ENCODE results near the gene LAMA2.

The LAMA2 gene

DNA sequence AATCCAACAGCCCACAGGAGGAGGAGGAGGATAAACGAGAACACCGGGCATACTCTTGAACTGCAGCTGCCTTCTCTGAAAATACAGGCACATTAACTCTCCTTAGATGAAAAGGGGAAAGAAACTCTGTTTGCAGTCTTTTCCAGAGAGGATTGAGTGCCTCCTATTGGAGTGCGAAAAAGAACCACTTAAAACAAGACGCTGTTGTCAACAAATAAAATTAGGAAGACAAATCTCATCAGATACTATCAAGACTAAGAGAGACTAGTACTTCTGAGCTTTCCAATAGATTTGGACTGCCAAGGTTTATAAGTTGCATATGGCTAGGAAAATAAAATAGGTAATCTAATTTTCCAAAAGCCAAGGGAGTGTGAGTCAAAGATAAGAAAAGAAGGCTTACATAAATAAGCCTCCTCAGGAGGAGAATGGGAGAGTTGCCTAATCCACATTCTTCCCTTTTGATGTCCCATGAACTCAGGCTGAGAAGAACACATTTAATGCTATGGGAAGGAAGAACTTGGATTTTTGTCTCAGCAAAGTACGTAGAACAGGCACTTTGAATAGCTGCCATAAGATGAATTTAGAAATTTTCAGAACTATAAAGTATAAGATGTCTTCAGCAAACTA, 672.4 kb downstream of the LAMA2 start:
- H3K4me3 ChIP-seq (ENCODE audit: low read length), result no peak overlapping the region
- no peak for DNase-seq (ENCODE audit: low read depth, low spot score)

DNA sequence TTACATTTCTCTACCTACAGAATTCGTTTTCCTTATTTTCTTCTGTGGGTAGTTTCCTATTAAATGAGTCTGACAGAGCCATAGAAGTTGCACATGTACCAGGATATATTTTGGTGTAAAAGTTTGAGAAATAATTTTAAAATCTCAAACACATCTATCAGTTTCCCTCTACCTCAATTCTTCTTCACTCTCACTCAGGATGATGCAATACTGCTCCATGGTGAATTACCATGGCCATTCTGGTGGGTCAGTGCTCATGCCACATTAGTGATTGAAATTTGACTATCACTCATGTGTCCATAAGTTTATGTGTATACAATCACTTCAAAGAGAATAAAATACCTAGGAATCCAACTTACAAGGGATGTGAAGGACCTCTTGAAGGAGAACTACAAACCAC, 675.3 kb downstream of the LAMA2 start:
- H3K4me3 ChIP-seq (ENCODE audit: low read length), result no peak overlapping the region
- no peak for DNase-seq (ENCODE audit: low read depth, low spot score)

DNA sequence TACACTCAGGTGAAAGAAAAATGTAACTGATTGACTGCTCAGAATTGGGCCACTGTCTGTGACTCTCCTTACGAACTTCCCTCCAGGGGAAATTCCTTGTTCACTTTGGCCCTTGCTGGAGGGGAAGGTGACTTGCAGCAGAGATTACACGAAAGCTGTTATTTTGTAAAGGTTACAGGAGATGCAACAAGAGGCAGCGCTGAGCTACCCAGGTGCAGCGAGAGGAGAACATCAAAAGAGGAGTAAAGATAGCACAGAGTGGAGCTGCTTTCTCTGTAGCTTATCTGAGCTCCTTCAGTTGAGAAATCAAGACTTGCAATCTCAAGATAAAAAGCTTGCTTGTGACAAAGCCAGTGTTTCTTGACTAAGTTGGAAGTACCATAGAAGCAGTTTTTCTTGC, 682.4 kb downstream of the LAMA2 start:
- DNase-seq (ENCODE audit: low read depth, low spot score), result peak; percentile 17
- H3K4me3 ChIP-seq (ENCODE audit: low read length), result no peak overlapping the region

DNA sequence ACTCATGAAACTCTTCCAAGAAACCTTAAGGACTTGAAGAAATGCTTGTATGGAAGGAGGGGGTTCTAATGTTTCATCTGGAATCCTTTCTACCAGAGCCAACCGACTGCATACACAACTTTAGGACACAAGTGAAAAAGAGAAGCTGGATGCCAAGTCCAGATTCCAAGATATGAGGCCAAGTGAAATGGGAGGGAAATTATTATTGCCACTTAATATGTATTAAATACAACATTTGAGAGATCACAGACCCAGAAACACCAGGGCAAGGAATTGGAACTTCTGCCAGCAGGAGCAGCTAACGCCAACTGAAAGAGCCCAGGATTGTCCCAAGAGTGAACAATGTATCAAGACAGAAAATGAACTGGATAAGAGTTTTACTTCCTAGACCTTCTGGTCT, 682.9 kb downstream of the LAMA2 start:
- DNase-seq (ENCODE audit: low read depth, low spot score), result no peak
- no peak overlapping the region for H3K4me3 ChIP-seq (ENCODE audit: low read length)
